HEK293 (cell line): ENCODE measurements around the gene ATXN10.

Experiments used
- GLIS2 ChIP-seq: fragments of 450-650 bp; formaldehyde crosslinking; IDR thresholded peaks from 2 replicates; pipeline ENCODE4 v1.5.1; 2016; ENCODE audit warnings: missing biosample characterization, missing genetic modification characterization
- SETDB1 ChIP-seq: IDR thresholded peaks from one replicate; pipeline ENCODE4 v1.6.1; 2017; ENCODE audit warnings: mild to moderate bottlenecking, low read length, moderate library complexity, mixed read lengths; ENCODE audit not compliant: insufficient read length
- ZNF24 ChIP-seq: fragments of 450-650 bp; formaldehyde crosslinking; IDR thresholded peaks from 2 replicates; pipeline ENCODE4 v1.5.1; 2016; ENCODE audit warnings: missing biosample characterization, missing genetic modification characterization
- ZNF302 ChIP-seq: fragments of 450-650 bp; formaldehyde crosslinking; IDR thresholded peaks from 2 replicates; pipeline ENCODE4 v1.5.1; 2016; ENCODE audit warnings: missing biosample characterization, missing genetic modification characterization, low read depth
- ZNF501 ChIP-seq: fragments of 450-650 bp; formaldehyde crosslinking; IDR thresholded peaks from 2 replicates; pipeline ENCODE4 v1.5.1; 2016; ENCODE audit warnings: missing biosample characterization, missing genetic modification characterization
- ZNF791 ChIP-seq: fragments of 450-650 bp; formaldehyde crosslinking; IDR thresholded peaks from 2 replicates; pipeline ENCODE4 v1.5.1; 2016; ENCODE audit warnings: missing biosample characterization, missing genetic modification characterization
- ZNF837 ChIP-seq: fragments of 450-650 bp; formaldehyde crosslinking; IDR thresholded peaks from 2 replicates; pipeline ENCODE4 v1.5.1; 2016; ENCODE audit warnings: missing biosample characterization, missing genetic modification characterization
- TF ChIP-seq, protein P1 (sequence below): fragments of 450-650 bp; formaldehyde crosslinking; IDR thresholded peaks from 2 replicates; pipeline ENCODE4 v1.5.1; 2017; ENCODE audit warnings: missing biosample characterization, missing genetic modification characterization
- TF ChIP-seq, protein P2 (sequence below): fragments of 450-650 bp; formaldehyde crosslinking; IDR thresholded peaks from 2 replicates; pipeline ENCODE4 v1.5.1; 2016; ENCODE audit warnings: missing biosample characterization, missing genetic modification characterization
- TF ChIP-seq, protein P3 (sequence below): fragments of 450-650 bp; formaldehyde crosslinking; IDR thresholded peaks from 2 replicates; pipeline ENCODE4 v1.5.1; 2016; ENCODE audit warnings: missing biosample characterization, missing genetic modification characterization
- TF ChIP-seq, protein P4 (sequence below): fragments of 450-650 bp; formaldehyde crosslinking; IDR thresholded peaks from 2 replicates; pipeline ENCODE4 v1.5.1; 2016; ENCODE audit warnings: missing biosample characterization, missing genetic modification characterization
- TF ChIP-seq, protein P5 (sequence below): fragments of 450-650 bp; formaldehyde crosslinking; IDR thresholded peaks from 2 replicates; pipeline ENCODE4 v1.5.1; 2016; ENCODE audit warnings: missing biosample characterization, missing genetic modification characterization, low read depth
- TF ChIP-seq, protein P6 (sequence below): IDR thresholded peaks from 2 replicates; pipeline ENCODE4 v1.6.1; 2011; ENCODE audit warnings: mild to moderate bottlenecking, low read depth, low read length, borderline replicate concordance

DNA sequence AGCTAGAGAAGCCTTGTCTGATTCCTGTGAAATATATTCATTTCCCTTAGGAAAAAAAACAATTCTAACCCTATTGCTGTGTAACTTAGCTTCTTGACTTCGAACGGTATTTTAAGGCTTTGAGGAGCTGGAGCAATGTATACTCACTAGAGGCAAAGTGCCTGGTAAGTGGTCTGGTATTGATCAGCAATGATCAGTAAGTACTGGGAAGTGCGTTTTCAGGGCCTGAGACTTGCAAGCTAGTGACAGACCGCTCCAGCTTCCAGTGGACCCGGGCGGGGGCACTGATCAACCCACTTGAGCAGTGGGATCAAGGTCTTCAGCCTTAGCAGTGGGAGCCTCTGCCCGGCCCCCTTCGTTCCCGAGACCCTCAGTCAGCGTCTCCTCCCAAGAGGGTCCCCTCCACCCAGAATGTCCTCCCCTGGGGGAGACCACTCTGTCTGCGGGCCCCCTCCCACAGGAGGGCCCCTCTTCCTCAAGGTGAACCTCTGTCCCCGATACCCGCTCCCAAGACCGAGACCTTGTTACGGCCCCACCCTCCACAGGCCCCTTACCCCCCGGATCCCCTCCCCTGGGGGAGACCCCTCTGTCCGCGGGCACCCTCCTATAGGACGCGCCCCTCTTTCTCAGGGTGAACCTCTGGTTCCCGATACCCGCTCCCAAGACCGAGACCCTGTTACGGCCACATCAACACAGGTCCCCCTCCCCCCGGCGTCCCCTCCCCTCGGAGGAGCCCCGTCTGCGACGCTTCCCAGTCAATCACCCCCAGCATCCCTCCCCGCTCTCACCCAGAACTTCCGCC lies 452 bp upstream of the ATXN10 start:
- TF ChIP-seq ZNF302 (no peak), ZNF24 (tag by site-specific recombination) (no peak), GLIS2 (tag by site-specific recombination) (peak; percentile 95), ZNF837 (tag by site-specific recombination) (no peak), SETDB1 (no peak), ZNF501 (tag by site-specific recombination) (no peak), ZNF791 (no peak)
- TF ChIP-seq, protein P1, sequence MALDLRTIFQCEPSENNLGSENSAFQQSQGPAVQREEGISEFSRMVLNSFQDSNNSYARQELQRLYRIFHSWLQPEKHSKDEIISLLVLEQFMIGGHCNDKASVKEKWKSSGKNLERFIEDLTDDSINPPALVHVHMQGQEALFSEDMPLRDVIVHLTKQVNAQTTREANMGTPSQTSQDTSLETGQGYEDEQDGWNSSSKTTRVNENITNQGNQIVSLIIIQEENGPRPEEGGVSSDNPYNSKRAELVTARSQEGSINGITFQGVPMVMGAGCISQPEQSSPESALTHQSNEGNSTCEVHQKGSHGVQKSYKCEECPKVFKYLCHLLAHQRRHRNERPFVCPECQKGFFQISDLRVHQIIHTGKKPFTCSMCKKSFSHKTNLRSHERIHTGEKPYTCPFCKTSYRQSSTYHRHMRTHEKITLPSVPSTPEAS (tag by site-specific recombination): no peak
- TF ChIP-seq, protein P2, sequence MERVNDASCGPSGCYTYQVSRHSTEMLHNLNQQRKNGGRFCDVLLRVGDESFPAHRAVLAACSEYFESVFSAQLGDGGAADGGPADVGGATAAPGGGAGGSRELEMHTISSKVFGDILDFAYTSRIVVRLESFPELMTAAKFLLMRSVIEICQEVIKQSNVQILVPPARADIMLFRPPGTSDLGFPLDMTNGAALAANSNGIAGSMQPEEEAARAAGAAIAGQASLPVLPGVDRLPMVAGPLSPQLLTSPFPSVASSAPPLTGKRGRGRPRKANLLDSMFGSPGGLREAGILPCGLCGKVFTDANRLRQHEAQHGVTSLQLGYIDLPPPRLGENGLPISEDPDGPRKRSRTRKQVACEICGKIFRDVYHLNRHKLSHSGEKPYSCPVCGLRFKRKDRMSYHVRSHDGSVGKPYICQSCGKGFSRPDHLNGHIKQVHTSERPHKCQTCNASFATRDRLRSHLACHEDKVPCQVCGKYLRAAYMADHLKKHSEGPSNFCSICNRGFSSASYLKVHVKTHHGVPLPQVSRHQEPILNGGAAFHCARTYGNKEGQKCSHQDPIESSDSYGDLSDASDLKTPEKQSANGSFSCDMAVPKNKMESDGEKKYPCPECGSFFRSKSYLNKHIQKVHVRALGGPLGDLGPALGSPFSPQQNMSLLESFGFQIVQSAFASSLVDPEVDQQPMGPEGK (tag by site-specific recombination): peak; percentile 96
- TF ChIP-seq, protein P3, sequence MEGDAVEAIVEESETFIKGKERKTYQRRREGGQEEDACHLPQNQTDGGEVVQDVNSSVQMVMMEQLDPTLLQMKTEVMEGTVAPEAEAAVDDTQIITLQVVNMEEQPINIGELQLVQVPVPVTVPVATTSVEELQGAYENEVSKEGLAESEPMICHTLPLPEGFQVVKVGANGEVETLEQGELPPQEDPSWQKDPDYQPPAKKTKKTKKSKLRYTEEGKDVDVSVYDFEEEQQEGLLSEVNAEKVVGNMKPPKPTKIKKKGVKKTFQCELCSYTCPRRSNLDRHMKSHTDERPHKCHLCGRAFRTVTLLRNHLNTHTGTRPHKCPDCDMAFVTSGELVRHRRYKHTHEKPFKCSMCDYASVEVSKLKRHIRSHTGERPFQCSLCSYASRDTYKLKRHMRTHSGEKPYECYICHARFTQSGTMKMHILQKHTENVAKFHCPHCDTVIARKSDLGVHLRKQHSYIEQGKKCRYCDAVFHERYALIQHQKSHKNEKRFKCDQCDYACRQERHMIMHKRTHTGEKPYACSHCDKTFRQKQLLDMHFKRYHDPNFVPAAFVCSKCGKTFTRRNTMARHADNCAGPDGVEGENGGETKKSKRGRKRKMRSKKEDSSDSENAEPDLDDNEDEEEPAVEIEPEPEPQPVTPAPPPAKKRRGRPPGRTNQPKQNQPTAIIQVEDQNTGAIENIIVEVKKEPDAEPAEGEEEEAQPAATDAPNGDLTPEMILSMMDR (tag by site-specific recombination): no peak
- TF ChIP-seq, protein P4, sequence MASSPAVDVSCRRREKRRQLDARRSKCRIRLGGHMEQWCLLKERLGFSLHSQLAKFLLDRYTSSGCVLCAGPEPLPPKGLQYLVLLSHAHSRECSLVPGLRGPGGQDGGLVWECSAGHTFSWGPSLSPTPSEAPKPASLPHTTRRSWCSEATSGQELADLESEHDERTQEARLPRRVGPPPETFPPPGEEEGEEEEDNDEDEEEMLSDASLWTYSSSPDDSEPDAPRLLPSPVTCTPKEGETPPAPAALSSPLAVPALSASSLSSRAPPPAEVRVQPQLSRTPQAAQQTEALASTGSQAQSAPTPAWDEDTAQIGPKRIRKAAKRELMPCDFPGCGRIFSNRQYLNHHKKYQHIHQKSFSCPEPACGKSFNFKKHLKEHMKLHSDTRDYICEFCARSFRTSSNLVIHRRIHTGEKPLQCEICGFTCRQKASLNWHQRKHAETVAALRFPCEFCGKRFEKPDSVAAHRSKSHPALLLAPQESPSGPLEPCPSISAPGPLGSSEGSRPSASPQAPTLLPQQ (tag by site-specific recombination): no peak
- TF ChIP-seq, protein P5, sequence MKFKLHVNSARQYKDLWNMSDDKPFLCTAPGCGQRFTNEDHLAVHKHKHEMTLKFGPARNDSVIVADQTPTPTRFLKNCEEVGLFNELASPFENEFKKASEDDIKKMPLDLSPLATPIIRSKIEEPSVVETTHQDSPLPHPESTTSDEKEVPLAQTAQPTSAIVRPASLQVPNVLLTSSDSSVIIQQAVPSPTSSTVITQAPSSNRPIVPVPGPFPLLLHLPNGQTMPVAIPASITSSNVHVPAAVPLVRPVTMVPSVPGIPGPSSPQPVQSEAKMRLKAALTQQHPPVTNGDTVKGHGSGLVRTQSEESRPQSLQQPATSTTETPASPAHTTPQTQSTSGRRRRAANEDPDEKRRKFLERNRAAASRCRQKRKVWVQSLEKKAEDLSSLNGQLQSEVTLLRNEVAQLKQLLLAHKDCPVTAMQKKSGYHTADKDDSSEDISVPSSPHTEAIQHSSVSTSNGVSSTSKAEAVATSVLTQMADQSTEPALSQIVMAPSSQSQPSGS: no peak
- TF ChIP-seq, protein P6, sequence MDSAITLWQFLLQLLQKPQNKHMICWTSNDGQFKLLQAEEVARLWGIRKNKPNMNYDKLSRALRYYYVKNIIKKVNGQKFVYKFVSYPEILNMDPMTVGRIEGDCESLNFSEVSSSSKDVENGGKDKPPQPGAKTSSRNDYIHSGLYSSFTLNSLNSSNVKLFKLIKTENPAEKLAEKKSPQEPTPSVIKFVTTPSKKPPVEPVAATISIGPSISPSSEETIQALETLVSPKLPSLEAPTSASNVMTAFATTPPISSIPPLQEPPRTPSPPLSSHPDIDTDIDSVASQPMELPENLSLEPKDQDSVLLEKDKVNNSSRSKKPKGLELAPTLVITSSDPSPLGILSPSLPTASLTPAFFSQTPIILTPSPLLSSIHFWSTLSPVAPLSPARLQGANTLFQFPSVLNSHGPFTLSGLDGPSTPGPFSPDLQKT: no peak
